Neural progenitor cell (in vitro differentiated cells): ENCODE measurements around the gene AMBN. TPM values are rescaled to one million over a fixed set of nuclear protein-coding genes. Genes with fewer than 3 reads are reported as not detected.

ENCODE experiments used
- DNase-seq: peaks from one replicate; pipeline ENCODE4 v3.0.0-alpha.2; 2016; ENCODE audit warnings: low spot score
- H2AFZ ChIP-seq: fragments of 200-600 bp; sonication (generic); replicated peaks from 2 replicates; pipeline ENCODE4 v1.6.1; 2016; ENCODE audit warnings: antibody characterized with exemption
- H3F3A ChIP-seq: fragments of 200-600 bp; sonication (generic); 2 replicates; pipeline ENCODE4 v1.6.1; 2016; ENCODE audit warnings: antibody characterized with exemption, low read depth
- H3K27ac ChIP-seq: fragments of 200-600 bp; sonication (generic); 2 replicates; pipeline ENCODE4 v1.5.1; 2016; ENCODE audit warnings: mild to moderate bottlenecking
- H3K27me3 ChIP-seq: fragments of 200-600 bp; sonication (generic); 2 replicates; pipeline ENCODE4 v1.6.1; 2016; ENCODE audit warnings: mild to moderate bottlenecking, moderate library complexity
- H3K36me3 ChIP-seq: fragments of 200-600 bp; sonication (generic); 2 replicates; pipeline ENCODE4 v1.5.1; 2016
- H3K4me1 ChIP-seq: fragments of 200-600 bp; sonication (generic); 2 replicates; pipeline ENCODE4 v1.6.1; 2016; ENCODE audit warnings: mixed run types
- H3K4me2 ChIP-seq: fragments of 200-600 bp; sonication (generic); 2 replicates; pipeline ENCODE4 v1.6.1; 2016
- H3K4me3 ChIP-seq: fragments of 200-600 bp; sonication (generic); 2 replicates; pipeline ENCODE4 v1.5.1; 2016
- H3K79me2 ChIP-seq: fragments of 200-600 bp; sonication (generic); 2 replicates; pipeline ENCODE4 v1.6.1; 2016; ENCODE audit warnings: low read depth
- H3K9ac ChIP-seq: fragments of 200-600 bp; sonication (generic); 2 replicates; pipeline ENCODE4 v1.6.1; 2016
- H3K9me3 ChIP-seq: fragments of 200-600 bp; sonication (generic); 2 replicates; pipeline ENCODE4 v1.5.1; 2016; ENCODE audit warnings: low read depth
- H4K20me1 ChIP-seq: fragments of 200-600 bp; sonication (generic); 2 replicates; pipeline ENCODE4 v1.6.1; 2016; ENCODE audit warnings: low read depth
- H3K27ac Mint-ChIP-seq: 3 replicates; pipeline ENCODE4 v1.8.0; 2021; ENCODE audit warnings: mixed read lengths
- H3K27me3 Mint-ChIP-seq: 2 replicates; pipeline ENCODE4 v1.8.0; 2022; ENCODE audit warnings: low read depth, mild to moderate bottlenecking, inconsistent platforms, moderate library complexity, mixed read lengths; ENCODE audit not compliant: insufficient read depth
- H3K36me3 Mint-ChIP-seq: 3 replicates; pipeline ENCODE4 v1.8.0; 2021; ENCODE audit warnings: mixed read lengths
- H3K4me1 Mint-ChIP-seq: 3 replicates; pipeline ENCODE4 v1.8.0; 2021; ENCODE audit warnings: mixed read lengths
- H3K4me3 Mint-ChIP-seq: 3 replicates; pipeline ENCODE4 v1.8.0; 2021; ENCODE audit warnings: mild to moderate bottlenecking, moderate library complexity, mixed read lengths
- H3K9me3 Mint-ChIP-seq: 3 replicates; pipeline ENCODE4 v1.8.0; 2020; ENCODE audit warnings: mixed read lengths
- EZH2 ChIP-seq: fragments of 200-600 bp; sonication (generic); IDR thresholded peaks from 2 replicates; pipeline ENCODE4 v1.6.1; 2017; ENCODE audit warnings: antibody characterized with exemption, mild to moderate bottlenecking, moderate library complexity
- EZH2phosphoT487 ChIP-seq: fragments of 200-600 bp; sonication (generic); IDR thresholded peaks from 2 replicates; pipeline ENCODE4 v1.6.1; 2017; ENCODE audit warnings: antibody characterized with exemption
- total RNA-seq: library from RNA; depleted of rRNA; stranded (reverse); fragments of >200 nt; gene quantifications from 2 replicates; pipeline ENCODE4 v1.2.3, GENCODE V29; 2015; ENCODE audit warnings: low replicate concordance
- TF ChIP-seq, protein P1 (sequence below): fragments of 200-600 bp; sonication (generic); IDR thresholded peaks from 2 replicates; pipeline ENCODE4 v1.5.1; 2017; ENCODE audit warnings: antibody characterized with exemption, mild to moderate bottlenecking

Gene AMBN
- total RNA-seq, 1 donor from 2014 or later: not detected

DNA sequence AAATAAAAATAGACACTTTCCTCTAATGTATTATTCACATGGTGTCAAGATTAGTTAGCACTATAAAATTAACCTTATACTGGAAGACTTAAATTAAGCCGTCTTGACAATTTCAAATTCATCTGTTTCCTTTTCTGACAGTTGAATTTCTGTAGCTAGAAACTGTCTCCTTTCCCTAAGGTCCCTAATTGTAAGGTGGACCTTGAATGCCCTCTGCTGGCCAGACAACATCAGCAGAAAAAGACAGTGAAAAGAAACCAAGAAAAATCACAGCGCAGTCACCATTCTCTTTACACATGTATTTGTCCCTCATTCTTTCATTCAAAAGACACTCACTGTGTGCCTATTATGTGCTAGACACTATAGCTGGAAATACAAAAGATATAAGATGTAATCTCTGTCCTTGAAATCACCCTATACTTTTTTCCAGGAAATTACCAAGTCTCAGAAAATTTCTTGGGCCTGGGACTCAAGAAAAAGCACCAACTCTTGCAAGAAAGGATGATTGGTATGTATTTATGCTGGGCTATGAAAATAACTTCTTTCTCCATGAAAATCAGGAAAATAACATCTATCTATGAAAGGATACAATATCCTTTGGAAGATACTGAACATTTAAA, 32.7 kb upstream of the AMBN start:
- DNase-seq: peak; percentile 64
- TF ChIP-seq EZH2: no peak
- TF ChIP-seq, protein P1, sequence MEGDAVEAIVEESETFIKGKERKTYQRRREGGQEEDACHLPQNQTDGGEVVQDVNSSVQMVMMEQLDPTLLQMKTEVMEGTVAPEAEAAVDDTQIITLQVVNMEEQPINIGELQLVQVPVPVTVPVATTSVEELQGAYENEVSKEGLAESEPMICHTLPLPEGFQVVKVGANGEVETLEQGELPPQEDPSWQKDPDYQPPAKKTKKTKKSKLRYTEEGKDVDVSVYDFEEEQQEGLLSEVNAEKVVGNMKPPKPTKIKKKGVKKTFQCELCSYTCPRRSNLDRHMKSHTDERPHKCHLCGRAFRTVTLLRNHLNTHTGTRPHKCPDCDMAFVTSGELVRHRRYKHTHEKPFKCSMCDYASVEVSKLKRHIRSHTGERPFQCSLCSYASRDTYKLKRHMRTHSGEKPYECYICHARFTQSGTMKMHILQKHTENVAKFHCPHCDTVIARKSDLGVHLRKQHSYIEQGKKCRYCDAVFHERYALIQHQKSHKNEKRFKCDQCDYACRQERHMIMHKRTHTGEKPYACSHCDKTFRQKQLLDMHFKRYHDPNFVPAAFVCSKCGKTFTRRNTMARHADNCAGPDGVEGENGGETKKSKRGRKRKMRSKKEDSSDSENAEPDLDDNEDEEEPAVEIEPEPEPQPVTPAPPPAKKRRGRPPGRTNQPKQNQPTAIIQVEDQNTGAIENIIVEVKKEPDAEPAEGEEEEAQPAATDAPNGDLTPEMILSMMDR: peak; percentile 90
- Histone ChIP-seq H3K27ac (no peak overlapping the region), H3K27me3 (no peaks in the 10 kb centered on the region), H3F3A (no peaks in the 10 kb centered on the region), H3K4me1 (no peaks in the 10 kb centered on the region), H3K9ac (no peak overlapping the region), H3K9me3 (no peaks in the 10 kb centered on the region), H3K4me2 (no peak overlapping the region), H3K36me3 (no peaks in the 10 kb centered on the region), H3K79me2 (no peaks in the 10 kb centered on the region), H4K20me1 (no peaks in the 10 kb centered on the region), H3K4me3 (no peak overlapping the region), H2AFZ (peak overlapping the region; percentile 44)
- Mint-ChIP-seq H3K27me3 (no peaks in the 10 kb centered on the region), H3K27ac (no peak overlapping the region), H3K4me3 (no peak overlapping the region), H3K4me1 (no peaks in the 10 kb centered on the region), H3K36me3 (no peaks in the 10 kb centered on the region), H3K9me3 (no peaks in the 10 kb centered on the region)

DNA sequence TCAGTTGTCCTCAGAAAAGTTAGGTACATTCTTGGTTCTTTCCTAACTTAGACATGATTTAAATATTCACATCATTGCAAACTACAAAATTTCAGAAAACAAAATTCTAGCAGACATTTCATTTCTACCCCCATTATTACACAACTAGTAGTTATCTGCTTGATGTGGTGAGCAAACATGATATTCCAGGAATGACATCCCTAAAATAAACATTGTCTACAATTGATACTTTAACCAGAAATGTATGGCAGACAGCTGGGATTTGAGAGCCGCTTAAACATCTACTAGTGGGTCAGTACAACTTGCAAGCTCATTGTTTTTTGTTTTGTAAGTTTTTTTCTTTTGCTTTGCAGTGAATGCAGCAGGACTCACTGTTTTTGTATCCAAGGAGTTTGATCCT, 32.1 kb upstream of the AMBN start:
- no peaks in the 10 kb centered on the region for H3F3A ChIP-seq
- H3K9ac ChIP-seq: no peak overlapping the region
- Mint-ChIP-seq H3K9me3 (no peaks in the 10 kb centered on the region), H3K4me3 (no peak overlapping the region), H3K36me3 (no peaks in the 10 kb centered on the region), H3K27ac (no peak overlapping the region), H3K4me1 (no peaks in the 10 kb centered on the region), H3K27me3 (no peaks in the 10 kb centered on the region)
- no peak overlapping the region for H3K4me2 ChIP-seq
- no peaks in the 10 kb centered on the region for H4K20me1 ChIP-seq
- DNase-seq: no peak
- H3K4me1 ChIP-seq: no peaks in the 10 kb centered on the region
- H3K4me3 ChIP-seq: no peak overlapping the region
- H3K36me3 ChIP-seq: no peaks in the 10 kb centered on the region
- H3K27me3 ChIP-seq: no peaks in the 10 kb centered on the region
- H2AFZ ChIP-seq: peak overlapping the region; percentile 44
- TF ChIP-seq EZH2 (no peak), EZH2phosphoT487 (no peak)
- TF ChIP-seq, protein P1: no peak
- H3K27ac ChIP-seq: no peak overlapping the region
- H3K9me3 ChIP-seq: no peaks in the 10 kb centered on the region
- H3K79me2 ChIP-seq: no peaks in the 10 kb centered on the region

DNA sequence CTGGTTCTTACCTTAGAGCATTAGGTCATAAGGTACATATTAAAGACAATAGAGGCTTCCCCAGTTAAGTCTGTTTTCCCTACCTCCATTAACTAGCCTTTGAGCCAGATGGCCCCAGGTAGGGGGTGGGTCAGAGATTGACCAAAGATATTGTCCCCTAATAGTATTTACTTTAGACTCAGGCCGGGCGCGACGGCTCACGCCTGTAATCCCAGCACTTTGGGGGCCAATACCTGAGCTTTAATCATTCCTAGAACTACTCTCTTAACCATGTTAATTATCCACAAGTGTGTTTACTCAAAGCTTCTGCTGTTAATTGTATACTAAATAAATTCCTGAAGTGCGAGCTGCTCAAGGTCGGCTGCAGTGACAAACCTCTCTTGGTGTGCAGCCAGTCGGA, 28.0 kb upstream of the AMBN start:
- Histone ChIP-seq H3K4me1 (no peaks in the 10 kb centered on the region), H3K36me3 (no peaks in the 10 kb centered on the region), H3K27me3 (no peaks in the 10 kb centered on the region), H3K79me2 (no peaks in the 10 kb centered on the region), H3K9ac (no peak overlapping the region), H3K9me3 (no peaks in the 10 kb centered on the region), H3K4me2 (no peak overlapping the region), H3K4me3 (no peak overlapping the region), H4K20me1 (no peaks in the 10 kb centered on the region), H3F3A (no peaks in the 10 kb centered on the region), H3K27ac (no peak overlapping the region), H2AFZ (no peak overlapping the region)
- H3K36me3 Mint-ChIP-seq: no peaks in the 10 kb centered on the region
- DNase-seq: no peak
- peaks cover 5% of the 10 kb centered on the region for H3K9me3 Mint-ChIP-seq
- no peaks in the 10 kb centered on the region for H3K27me3 Mint-ChIP-seq
- no peak overlapping the region for H3K27ac Mint-ChIP-seq
- no peaks in the 10 kb centered on the region for H3K4me1 Mint-ChIP-seq
- no peak overlapping the region for H3K4me3 Mint-ChIP-seq
- TF ChIP-seq EZH2: no peak
- TF ChIP-seq, protein P1: no peak
- TF ChIP-seq EZH2phosphoT487: no peak
